Vagina (tissue), 2 donors: ENCODE measurements around the gene GSG1L. TPM values are rescaled to one million over a fixed set of nuclear protein-coding genes. Genes with fewer than 3 reads are reported as not detected.

Experiments used
- DNase-seq, 2 donors: peaks; one replicate each; pipeline ENCODE4 v3.0.0-alpha.2; 2017; ENCODE audit errors: extremely low spot score in 2 of 2
- H3K27ac ChIP-seq: fragments of 200-600 bp; sonication (generic); one replicate; pipeline ENCODE4 v1.5.1; 2019
- H3K27me3 ChIP-seq: fragments of 200-600 bp; sonication (generic); one replicate; pipeline ENCODE4 v1.5.1; 2019
- H3K36me3 ChIP-seq, 2 donors: fragments of 200-600 bp; sonication (generic); one replicate each; pipeline ENCODE4 v1.5.1; 2017 to 2019
- H3K4me1 ChIP-seq: fragments of 200-600 bp; sonication (generic); one replicate; pipeline ENCODE4 v1.5.1; 2019
- H3K4me3 ChIP-seq, 2 donors: fragments of 200-600 bp; sonication (generic); 1 replicate in 1 of 2; 2 replicates in 1 of 2; pipeline ENCODE4 v1.5.1; 2016 to 2019
- H3K9me3 ChIP-seq: fragments of 200-600 bp; sonication (generic); one replicate; pipeline ENCODE4 v1.5.1; 2019
- POLR2A ChIP-seq, 2 donors: fragments of 450-650 bp; IDR thresholded peaks; one replicate each; pipeline ENCODE4 v1.6.1; 2017; ENCODE audit warnings: antibody characterized with exemption in 2 of 2, mild to moderate bottlenecking in 2 of 2, moderate library complexity in 2 of 2
- POLR2AphosphoS5 ChIP-seq, 2 donors: sonication (generic); formaldehyde crosslinking; IDR thresholded peaks; one replicate each; pipeline ENCODE4 v1.9.0; 2017; ENCODE audit warnings: antibody characterized with exemption in 2 of 2, mild to moderate bottlenecking in 2 of 2, low read depth in 1 of 2; ENCODE audit not compliant: insufficient read depth in 1 of 2
- intact Hi-C: fragments of 100-400 bp; cut with DNase I; formaldehyde crosslinking; loops from one replicate; pipeline ENCODE4 v1.15.1; 2023
- total RNA-seq: library from RNA; depleted of rRNA; stranded (reverse); fragments of >200 nt; gene quantifications from one replicate; pipeline ENCODE4 v1.2.3, GENCODE V29; 2016
- TF ChIP-seq, protein P1 (sequence below), 3 experiments: fragments of 450-650 bp in 2 of 3; fragments of 200-600 bp in 1 of 3; sonication (generic) in 1 of 3; IDR thresholded peaks; one replicate each; pipeline ENCODE4 v1.5.1; 2017 to 2019; ENCODE audit warnings: antibody characterized with exemption in 3 of 3, mild to moderate bottlenecking in 2 of 3, moderate library complexity in 2 of 3

The GSG1L gene
- total RNA-seq, 1 donor from 2014 or later, result not detected

DNA sequence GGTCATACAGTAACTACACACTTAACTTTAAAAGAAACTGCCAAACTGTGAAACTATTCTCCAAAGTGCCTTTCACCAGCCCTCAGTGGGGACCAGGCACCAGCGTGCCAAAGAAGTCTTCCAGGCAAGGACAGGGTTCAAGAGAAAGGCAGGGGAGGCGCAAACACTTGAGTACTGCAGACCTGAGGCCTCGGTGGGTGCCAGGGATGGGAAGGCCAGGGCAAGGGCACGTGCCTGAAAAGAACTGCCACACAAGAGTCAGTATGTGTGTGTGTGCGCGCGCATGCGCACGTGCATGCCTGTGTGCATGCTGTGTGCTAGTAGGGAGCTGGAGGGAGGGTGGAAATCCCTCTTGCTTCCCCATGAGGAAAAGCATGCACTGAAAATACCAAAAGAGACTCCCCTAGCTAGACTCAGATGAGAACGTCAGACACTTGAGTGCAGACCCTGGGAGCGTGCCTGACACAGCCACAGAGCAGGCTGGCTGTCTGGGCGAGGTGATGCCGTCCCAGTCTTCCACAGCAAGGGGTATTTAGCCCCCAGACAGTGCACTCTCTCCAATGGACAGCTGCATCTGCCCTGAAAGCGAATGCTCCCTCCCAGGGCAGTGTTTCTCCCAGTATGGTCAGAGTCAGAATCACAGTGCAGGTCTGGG is 40.1 kb upstream of the GSG1L start:
- Histone ChIP-seq H3K4me1 (peaks cover 10% of the 10 kb centered on the region), H3K4me3 (no peak overlapping the region), H3K27ac (no peak overlapping the region), H3K9me3 (no peaks in the 10 kb centered on the region), H3K36me3 (peaks cover 0 to 84% of the 10 kb centered on the region in 2 donors), H3K27me3 (no peaks in the 10 kb centered on the region)
- intact Hi-C loops, result no loop called here
- TF ChIP-seq POLR2AphosphoS5 (IDR thresholded peaks at IDR 0.05; ENCODE audit: insufficient read depth in 1 of 2, low read depth in 1 of 2) (no peak), POLR2A (IDR thresholded peaks at IDR 0.05) (no peak)
- TF ChIP-seq, protein P1, sequence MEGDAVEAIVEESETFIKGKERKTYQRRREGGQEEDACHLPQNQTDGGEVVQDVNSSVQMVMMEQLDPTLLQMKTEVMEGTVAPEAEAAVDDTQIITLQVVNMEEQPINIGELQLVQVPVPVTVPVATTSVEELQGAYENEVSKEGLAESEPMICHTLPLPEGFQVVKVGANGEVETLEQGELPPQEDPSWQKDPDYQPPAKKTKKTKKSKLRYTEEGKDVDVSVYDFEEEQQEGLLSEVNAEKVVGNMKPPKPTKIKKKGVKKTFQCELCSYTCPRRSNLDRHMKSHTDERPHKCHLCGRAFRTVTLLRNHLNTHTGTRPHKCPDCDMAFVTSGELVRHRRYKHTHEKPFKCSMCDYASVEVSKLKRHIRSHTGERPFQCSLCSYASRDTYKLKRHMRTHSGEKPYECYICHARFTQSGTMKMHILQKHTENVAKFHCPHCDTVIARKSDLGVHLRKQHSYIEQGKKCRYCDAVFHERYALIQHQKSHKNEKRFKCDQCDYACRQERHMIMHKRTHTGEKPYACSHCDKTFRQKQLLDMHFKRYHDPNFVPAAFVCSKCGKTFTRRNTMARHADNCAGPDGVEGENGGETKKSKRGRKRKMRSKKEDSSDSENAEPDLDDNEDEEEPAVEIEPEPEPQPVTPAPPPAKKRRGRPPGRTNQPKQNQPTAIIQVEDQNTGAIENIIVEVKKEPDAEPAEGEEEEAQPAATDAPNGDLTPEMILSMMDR (IDR thresholded peaks at IDR 0.05), result no peak
- no peak for DNase-seq

DNA sequence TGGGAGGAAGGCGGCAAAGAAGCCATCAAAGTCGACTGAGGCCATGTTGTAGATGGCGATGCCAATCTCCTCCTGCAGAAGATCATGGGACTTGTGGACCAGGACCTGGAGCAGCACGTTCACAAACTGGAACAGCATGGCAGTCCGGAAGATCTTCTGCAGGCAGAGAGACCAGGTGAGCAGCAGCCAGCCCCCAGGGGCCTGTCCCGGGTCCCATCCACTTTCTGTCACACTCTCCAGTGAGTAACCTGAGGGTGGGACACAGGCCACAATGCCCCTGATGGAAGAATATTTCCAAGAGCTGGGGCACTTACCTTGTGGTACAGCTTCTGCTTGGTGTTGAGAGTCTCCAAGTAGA is 38.0 kb upstream of the GSG1L start:
- Histone ChIP-seq H3K9me3 (no peaks in the 10 kb centered on the region), H3K27ac (no peak overlapping the region), H3K4me3 (no peak overlapping the region), H3K36me3 (peaks cover 0 to 83% of the 10 kb centered on the region in 2 donors), H3K4me1 (no peaks in the 10 kb centered on the region), H3K27me3 (no peaks in the 10 kb centered on the region)
- no peak for DNase-seq
- TF ChIP-seq POLR2A (IDR thresholded peaks at IDR 0.05) (no peak), POLR2AphosphoS5 (IDR thresholded peaks at IDR 0.05; ENCODE audit: insufficient read depth in 1 of 2, low read depth in 1 of 2) (no peak)
- TF ChIP-seq, protein P1 (IDR thresholded peaks at IDR 0.05), result no peak
- intact Hi-C loops, result no loop called here

DNA sequence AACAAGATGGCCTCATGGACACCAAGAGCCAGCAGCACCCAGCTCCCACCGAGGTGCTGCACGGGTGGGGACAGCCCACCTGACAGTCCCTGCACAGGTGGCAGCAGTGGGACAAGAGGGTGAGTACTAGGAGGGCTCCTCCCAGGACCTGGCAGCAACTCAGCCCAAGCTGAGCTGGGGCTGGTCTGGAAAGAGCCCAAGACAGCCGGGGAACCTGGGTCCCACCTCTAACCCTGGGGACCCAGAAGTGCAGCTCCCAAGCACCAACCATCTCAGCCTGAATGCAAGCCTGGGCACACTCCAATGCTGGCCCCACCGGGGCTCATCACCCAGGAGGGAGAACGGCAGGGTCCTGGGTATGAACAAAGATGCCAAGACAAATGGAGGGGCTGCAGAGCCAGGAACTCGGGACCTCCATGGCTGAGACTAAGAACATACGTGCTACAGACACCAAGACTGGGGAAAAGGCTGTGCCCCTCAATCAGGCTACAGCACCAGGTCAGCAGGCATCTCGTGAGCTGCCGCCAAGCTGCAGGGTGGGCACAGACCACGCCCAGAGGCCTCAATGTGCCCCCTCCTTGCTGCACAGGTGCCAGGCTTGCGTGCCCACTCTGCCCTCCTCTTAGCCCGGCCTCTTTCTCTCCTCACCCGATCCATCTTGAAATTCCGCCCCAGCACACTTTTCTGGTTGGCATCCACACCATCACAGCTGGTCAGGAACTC is 37.5 kb upstream of the GSG1L start:
- intact Hi-C loops, result no loop called here
- H3K4me3 ChIP-seq, result no peak overlapping the region
- H3K9me3 ChIP-seq, result no peaks in the 10 kb centered on the region
- no peaks in the 10 kb centered on the region for H3K27me3 ChIP-seq
- no peak for DNase-seq
- H3K36me3 ChIP-seq, result peaks cover 0 to 79% of the 10 kb centered on the region in 2 donors
- no peaks in the 10 kb centered on the region for H3K4me1 ChIP-seq
- no peak overlapping the region for H3K27ac ChIP-seq
- TF ChIP-seq, protein P1 (IDR thresholded peaks at IDR 0.05), result no peak
- TF ChIP-seq POLR2AphosphoS5 (IDR thresholded peaks at IDR 0.05; ENCODE audit: insufficient read depth in 1 of 2, low read depth in 1 of 2), result no peak
- no peak for TF ChIP-seq POLR2A (IDR thresholded peaks at IDR 0.05)

DNA sequence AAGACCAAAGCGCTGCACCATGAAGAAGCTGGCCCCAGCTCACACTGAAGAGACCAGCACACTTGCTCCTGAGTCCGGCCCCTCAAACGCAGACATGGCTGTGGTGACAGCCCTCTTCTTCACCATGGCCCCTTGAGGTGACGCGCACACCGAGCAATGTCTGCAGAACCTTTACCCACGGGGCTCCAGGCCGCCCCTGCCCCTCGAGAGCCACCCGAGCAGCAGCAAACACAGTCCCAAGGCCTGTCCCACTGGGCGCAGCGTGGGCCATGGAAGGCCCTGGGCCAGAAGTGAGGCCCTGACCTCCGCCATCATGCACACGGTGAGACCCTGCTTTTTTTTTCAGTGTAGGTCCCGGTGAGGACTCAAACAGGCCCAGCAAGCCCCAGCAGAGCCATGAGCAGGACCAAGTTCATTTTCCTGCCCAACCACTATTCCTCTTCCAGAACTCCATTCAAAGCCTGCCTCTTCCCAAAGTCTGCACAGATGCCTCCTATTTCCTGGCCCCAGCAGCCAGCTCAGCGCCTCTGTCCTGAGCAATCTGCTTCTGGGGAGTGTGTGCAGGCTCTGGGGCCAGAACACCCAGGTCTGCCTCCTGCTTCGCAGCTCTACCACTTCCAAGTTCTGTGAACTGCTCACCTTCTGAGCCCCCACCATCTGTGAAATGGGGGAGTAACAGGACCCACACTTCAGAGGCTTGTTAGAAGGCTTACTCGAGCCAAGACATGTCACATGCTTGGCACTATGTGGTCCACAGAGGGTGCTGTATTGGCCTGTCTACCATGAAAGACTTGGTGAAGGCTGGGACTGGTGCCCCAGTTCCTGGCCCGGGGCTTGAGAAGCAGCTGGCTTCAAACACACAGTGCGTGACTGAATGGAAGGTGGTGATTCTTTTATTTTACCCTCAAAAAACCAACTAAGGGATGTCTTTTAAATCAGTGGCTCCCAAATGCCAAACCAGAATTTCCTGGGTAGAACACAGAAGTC is 35.7 kb upstream of the GSG1L start:
- no peak for TF ChIP-seq POLR2AphosphoS5 (IDR thresholded peaks at IDR 0.05; ENCODE audit: insufficient read depth in 1 of 2, low read depth in 1 of 2)
- Histone ChIP-seq H3K27ac (no peak overlapping the region), H3K4me3 (no peak overlapping the region), H3K27me3 (no peaks in the 10 kb centered on the region), H3K36me3 (peaks cover 0 to 63% of the 10 kb centered on the region in 2 donors), H3K9me3 (no peaks in the 10 kb centered on the region), H3K4me1 (no peaks in the 10 kb centered on the region)
- intact Hi-C loops, result no loop called here
- no peak for DNase-seq

DNA sequence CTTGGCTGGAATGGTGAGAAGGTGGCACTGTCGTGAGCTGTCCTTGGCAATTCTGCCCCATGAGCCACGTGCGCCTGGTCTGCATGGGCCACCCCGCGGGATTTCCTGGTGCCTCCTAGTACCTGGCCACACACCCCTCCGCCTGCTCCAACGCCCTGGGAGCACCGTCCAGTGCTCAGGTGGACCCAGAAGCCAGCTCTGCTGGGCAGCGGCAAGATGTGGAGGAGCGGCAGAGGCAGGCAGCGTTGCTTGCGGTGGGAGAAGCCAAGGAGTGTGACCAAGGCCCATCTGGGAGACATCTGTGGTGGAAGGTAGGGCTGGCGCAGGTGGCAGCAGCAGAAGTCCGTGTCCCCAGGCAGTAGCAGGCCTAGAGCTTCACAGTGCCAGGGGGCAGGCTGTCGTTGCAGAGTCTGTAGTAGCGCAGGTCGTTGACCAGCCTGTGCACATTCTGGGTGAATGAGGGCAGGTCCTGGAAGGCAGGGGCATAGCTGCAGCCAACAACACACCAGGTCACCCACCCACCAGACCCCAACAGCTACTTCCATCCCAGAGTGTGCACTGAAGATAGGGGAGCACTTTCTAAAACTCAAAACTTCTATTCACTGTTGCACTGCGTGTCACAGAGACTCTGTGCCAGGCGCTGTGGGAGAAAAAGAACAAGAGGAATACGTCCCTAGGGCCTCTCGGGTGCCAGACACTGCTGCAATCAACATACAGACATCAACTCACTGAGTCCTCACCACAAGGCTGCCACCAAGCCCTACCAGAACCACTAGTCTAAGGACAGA is 34.9 kb upstream of the GSG1L start:
- H3K27me3 ChIP-seq, result no peaks in the 10 kb centered on the region
- H3K27ac ChIP-seq, result no peak overlapping the region
- intact Hi-C loops, result no loop called here
- H3K36me3 ChIP-seq, result peaks cover 0 to 56% of the 10 kb centered on the region in 2 donors
- no peak overlapping the region for H3K4me3 ChIP-seq
- no peaks in the 10 kb centered on the region for H3K9me3 ChIP-seq
- no peak for DNase-seq
- H3K4me1 ChIP-seq, result no peaks in the 10 kb centered on the region
- TF ChIP-seq POLR2AphosphoS5 (IDR thresholded peaks at IDR 0.05; ENCODE audit: insufficient read depth in 1 of 2, low read depth in 1 of 2), result no peak
- TF ChIP-seq, protein P1 (IDR thresholded peaks at IDR 0.05), result no peak
- TF ChIP-seq POLR2A (IDR thresholded peaks at IDR 0.05), result no peak
